ENCODE data around the gene NUMA1. TPM values are rescaled to one million over a fixed set of nuclear protein-coding genes. Genes with fewer than 3 reads are reported as not detected.
A peak's percentile ranks its signal among the peaks of the same experiment; 100 is the strongest.

The NUMA1 gene
- total RNA-seq, 4 donors from 2014 or later, result 259 to 342 (median 280) TPM

GRCh38 chr11:72116019-72116755, 35.8 kb upstream of the NUMA1 start:
- Histone ChIP-seq H3K4me3 (replicated peaks in 1 of 3) (no peak overlapping the region), H3K36me3 (no peaks in the 10 kb centered on the region), H3K9me3 (no peaks in the 10 kb centered on the region), H3K4me1 (peaks cover 9 to 18% of the 10 kb centered on the region in 2 donors), H3K27me3 (no peaks in the 10 kb centered on the region), H3K27ac (no peak overlapping the region)
- no peak for DNase-seq
- TF ChIP-seq CTCF (IDR thresholded peaks at IDR 0.05), result no peak
- TF ChIP-seq POLR2A (IDR thresholded peaks at IDR 0.05), result no peak
- intact Hi-C loops (cut with DNase I), result no loop called here
- 93 to 94% methylated on average over 6 of the region's 6 CpGs for WGBS, 2 donors

- H3K36me3 ChIP-seq, result no peaks in the 10 kb centered on the region
- 97 to 100% methylated on average over 1 of the region's 1 CpG for WGBS, 2 donors
- H3K4me1 ChIP-seq, result peaks cover 9 to 22% of the 10 kb centered on the region in 2 donors
- intact Hi-C loops (cut with DNase I), result no loop called here
- DNase-seq, result no peak
- H3K27ac ChIP-seq, result no peak overlapping the region
- TF ChIP-seq CTCF (IDR thresholded peaks at IDR 0.05) (no peak), POLR2A (IDR thresholded peaks at IDR 0.05) (no peak)
- H3K9me3 ChIP-seq, result no peaks in the 10 kb centered on the region
- H3K27me3 ChIP-seq, result no peaks in the 10 kb centered on the region
- H3K4me3 ChIP-seq (replicated peaks in 1 of 3), result no peak overlapping the region
These were observed 34.2 kb upstream of the NUMA1 start for GRCh38 chr11:72114570-72114969.

- H3K9me3 ChIP-seq, result no peaks in the 10 kb centered on the region
- H3K27ac ChIP-seq, result peak overlapping the region; percentile 90 to 98 (median 98)
- TF ChIP-seq POLR2A (IDR thresholded peaks at IDR 0.05) (no peak), CTCF (IDR thresholded peaks at IDR 0.05) (no peak)
- intact Hi-C loops (cut with DNase I), result no loop called here
- H3K36me3 ChIP-seq, result no peaks in the 10 kb centered on the region
- H3K4me1 ChIP-seq, result peaks cover 9 to 17% of the 10 kb centered on the region in 2 donors
- peak overlapping the region in 1 of 3 donors; percentile 44 for H3K4me3 ChIP-seq (replicated peaks in 1 of 3)
- 64 to 65% methylated on average over 9 of the region's 9 CpGs for WGBS, 2 donors
- no peaks in the 10 kb centered on the region for H3K27me3 ChIP-seq
- DNase-seq, result no peak
These were observed 32.9 kb upstream of the NUMA1 start for GRCh38 chr11:72112978-72113808.

- 1% methylated on average over 40 to 49 of the region's 49 CpGs for WGBS, 2 donors
- H3K27ac ChIP-seq, result peak within 1 kb of the TSS; percentile 92 to 98 (median 98)
- DNase-seq, result peak; percentile 99 to 100
- no peaks in the 10 kb centered on the region for H3K27me3 ChIP-seq
- peaks cover 9 to 15% of the 10 kb centered on the region in 2 donors for H3K4me1 ChIP-seq
- TF ChIP-seq CTCF (IDR thresholded peaks at IDR 0.05), result peak in 1 of 6 experiments; percentile 10
- TF ChIP-seq POLR2A (IDR thresholded peaks at IDR 0.05), result peak; percentile 82 to 99
- H3K9me3 ChIP-seq, result no peaks in the 10 kb centered on the region
- peak within 1 kb of the TSS in 2 of 3 donors; percentile 4 to 44 for H3K4me3 ChIP-seq (replicated peaks in 1 of 3)
- intact Hi-C loops (cut with DNase I), result no loop called here
- no peaks in the 10 kb centered on the region for H3K36me3 ChIP-seq
These were observed 32.0 kb upstream of the NUMA1 start, which contains the start of gene ANAPC15 for GRCh38 chr11:72112143-72112977. ANAPC15 (minus strand) TSS chr11:72112695; CDS start chr11:72111276, 1,419 bp downstream.
